ENCODE results near the gene SLC34A3. TPM values are rescaled to one million over a fixed set of nuclear protein-coding genes. Genes with fewer than 3 reads are reported as not detected.

SLC34A3 gene
- total and polyA plus RNA-seq, 2 donors (not counting 1 experiment from before 2014, with no cell fraction given) = not detected

- H3K4me1 Mint-ChIP-seq = peaks cover 15% of the 10 kb centered on the region
- intact Hi-C loops (cut with micrococcal nuclease) = no loop called here
- ATAC-seq (ENCODE audit: low read depth) = no peak
- Histone ChIP-seq H3K4me2 (replicated peaks; ENCODE audit: low read depth, low read length, poor library complexity, severe bottlenecking) (no peak overlapping the region), H3K79me2 (ENCODE audit: control insufficient read depth, insufficient read depth, low read length) (no peaks in the 10 kb centered on the region), H3K9me3 (ENCODE audit: control extremely low read depth in 1 of 3, control insufficient read depth in 2 of 3, insufficient read depth in 1 of 3, low read length in 2 of 3) (no peaks in the 10 kb centered on the region), H3K4me3 (ENCODE audit: control extremely low read depth in 1 of 5, extremely low read depth in 1 of 5, insufficient read depth in 1 of 5, low read depth in 2 of 5, low read length in 4 of 5) (no peak overlapping the region), H4K20me1 (ENCODE audit: control insufficient read depth, insufficient read depth, low read length, poor library complexity, severe bottlenecking) (no peaks in the 10 kb centered on the region), H3K4me1 (ENCODE audit: control insufficient read depth in 2 of 2, insufficient read depth in 2 of 2, low read length in 2 of 2) (peaks cover 13 to 32% of the 10 kb centered on the region in 2 donors), H3K27ac (ENCODE audit: low read length in 2 of 2) (no peak overlapping the region), H2AFZ (ENCODE audit: insufficient read depth, low read depth, low read length, poor library complexity, severe bottlenecking) (no peak overlapping the region), H3K36me3 (replicated peaks in 1 of 2; ENCODE audit: control extremely low read depth in 1 of 2, control insufficient read depth in 1 of 2, extremely low read depth in 1 of 2, insufficient read depth in 2 of 2, low read length in 1 of 2) (no peaks in the 10 kb centered on the region), H3K27me3 (replicated peaks in 1 of 4; ENCODE audit: control extremely low read depth in 1 of 4, control insufficient read depth in 3 of 4, insufficient read depth in 4 of 4, low read length in 3 of 4) (peaks cover 0 to 35% (median 2%) of the 10 kb centered on the region in 4 experiments), H3K9ac (ENCODE audit: low read length) (no peak overlapping the region)
- TF ChIP-seq EZH2 (IDR thresholded peaks at IDR 0.05; ENCODE audit: borderline replicate concordance, insufficient read depth, low read depth, low read length, poor library complexity, severe bottlenecking) (no peak), CTCF (IDR thresholded peaks at IDR 0.05) (no peak)
- no peak overlapping the region for H3K27ac Mint-ChIP-seq
- H3K9me3 Mint-ChIP-seq (ENCODE audit: insufficient read depth) = no peaks in the 10 kb centered on the region
- ChIA-PET CTCF (interaction anchor here (0.6 to 7.0 kb wide), 10 partner anchors 13 to 197 kb away, joined by 3 to 76 read pairs (median 8); partner anchors contain the start of genes ANAPC2, NELFB, NPDC1 and SSNA1), POLR2A (no interaction called here)
- H3K4me3 Mint-ChIP-seq = no peak overlapping the region
- DNase-seq = no peak
- H3K27me3 Mint-ChIP-seq = peaks cover 4% of the 10 kb centered on the region
- WGBS (ENCODE audit: insufficient coverage) = 81% methylated on average over 18 of the region's 21 CpGs
Measured at GRCh38 chr9:137225699-137226331, 4.9 kb upstream of the SLC34A3 start.

All from B cell (primary cell).